ENCODE results near the gene PLCG1.

The PLCG1 gene

GRCh38 chr20:41139227-41140093, 2.1 kb downstream of the PLCG1 start:
- intact Hi-C loops (cut with DNase I; ENCODE audit: low total_unique reads), result loop anchor here (10.0 kb wide), 1 partner anchor 265 kb away; no protein-coding TSS in a partner anchor
- no peak for TF ChIP-seq CTCF (IDR thresholded peaks at IDR 0.05)
- H3K36me3 ChIP-seq, result no peaks in the 10 kb centered on the region
- no peaks in the 10 kb centered on the region for H3K9me3 ChIP-seq
- no peaks in the 10 kb centered on the region for H3K27me3 ChIP-seq
- peak overlapping the region; percentile 82 to 97 for H3K27ac ChIP-seq
- DNase-seq, result peak in 1 of 2 donors; percentile 38
- H3K4me3 ChIP-seq, result peak overlapping the region; percentile 73 to 85
- peaks cover 7 to 66% (median 44%) of the 10 kb centered on the region in 4 donors for H3K4me1 ChIP-seq

DNA sequence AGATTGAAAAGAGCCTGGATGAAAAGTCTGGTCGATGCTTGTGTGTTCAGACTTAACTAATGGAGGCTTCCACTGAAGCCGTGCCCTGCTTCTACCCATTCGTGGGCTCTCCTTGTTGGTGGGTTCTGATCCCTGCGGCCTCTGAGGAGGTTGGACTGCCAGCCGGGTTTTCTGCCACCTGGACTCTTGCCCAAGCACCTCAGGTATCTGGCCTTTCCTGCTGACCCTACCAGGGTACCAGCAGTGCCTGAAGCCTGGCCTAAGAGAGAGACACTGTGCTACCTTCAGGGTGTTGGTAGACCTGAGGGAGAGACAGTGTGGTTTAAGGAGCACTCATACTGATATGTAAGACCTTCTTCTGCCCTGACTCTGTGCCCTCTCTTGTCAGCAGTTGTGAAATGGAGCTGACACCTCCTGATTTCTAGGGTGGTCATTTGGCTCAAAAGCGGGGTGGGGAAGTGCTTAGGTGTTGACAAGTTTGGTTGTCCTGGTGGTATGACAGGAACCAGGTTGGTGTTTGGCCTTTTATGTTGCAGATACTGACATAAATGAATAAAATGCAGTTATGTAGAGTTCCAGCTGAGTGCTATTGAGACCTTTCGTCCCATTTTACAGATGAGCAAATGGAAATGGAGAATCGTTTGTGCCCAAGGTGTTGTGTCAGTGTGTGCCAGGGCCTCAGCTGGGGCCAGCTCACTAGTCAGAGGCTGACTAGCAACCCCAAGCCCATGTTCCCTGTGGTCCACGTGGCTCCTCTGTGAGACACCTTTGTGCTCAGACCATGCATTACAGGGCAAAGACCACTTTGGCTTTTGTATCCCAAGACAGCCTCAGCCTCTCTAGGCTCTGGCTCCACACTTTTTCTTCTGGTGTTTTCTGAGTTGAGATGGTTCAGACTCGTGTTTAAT, 3.1 kb downstream of the PLCG1 start:
- H3K27me3 ChIP-seq, result no peaks in the 10 kb centered on the region
- no peaks in the 10 kb centered on the region for H3K36me3 ChIP-seq
- intact Hi-C loops (cut with DNase I; ENCODE audit: low total_unique reads), result no loop called here
- H3K9me3 ChIP-seq, result no peaks in the 10 kb centered on the region
- no peak for TF ChIP-seq CTCF (IDR thresholded peaks at IDR 0.05)
- H3K27ac ChIP-seq, result peak overlapping the region; percentile 53 to 82
- peaks cover 7 to 74% (median 47%) of the 10 kb centered on the region in 4 donors for H3K4me1 ChIP-seq
- H3K4me3 ChIP-seq, result no peak overlapping the region
- peak in 1 of 2 donors; percentile 42 for DNase-seq

- Histone ChIP-seq H3K27me3 (no peaks in the 10 kb centered on the region), H3K4me1 (peaks cover 7 to 77% (median 51%) of the 10 kb centered on the region in 4 donors), H3K36me3 (no peaks in the 10 kb centered on the region), H3K4me3 (no peak overlapping the region), H3K27ac (peak overlapping the region; percentile 53 to 82), H3K9me3 (no peaks in the 10 kb centered on the region)
- intact Hi-C loops (cut with DNase I; ENCODE audit: low total_unique reads), result no loop called here
- peak; percentile 20 to 63 for DNase-seq
- TF ChIP-seq CTCF (IDR thresholded peaks at IDR 0.05), result no peak
These were observed 3.9 kb downstream of the PLCG1 start for GRCh38 chr20:41141153-41141815.

DNA sequence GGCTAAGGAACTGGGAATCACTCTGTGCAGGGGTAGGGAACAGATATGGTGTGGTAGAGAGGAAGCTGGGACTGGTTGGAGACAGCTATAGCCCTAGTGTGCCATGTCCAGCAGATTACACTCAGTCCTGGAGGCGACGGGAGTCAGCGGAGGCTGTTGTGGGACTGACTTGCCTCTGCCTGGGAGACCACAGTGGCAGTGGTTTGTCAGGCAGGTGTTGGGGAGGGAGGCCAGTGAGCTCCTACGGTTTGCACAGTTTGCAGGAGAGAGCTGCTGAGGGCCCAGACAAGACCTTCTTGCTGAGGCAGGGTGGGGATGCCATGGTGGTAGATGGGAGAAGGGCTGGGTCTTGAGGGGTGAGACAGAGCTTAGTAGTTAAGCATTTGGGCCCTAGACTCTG, 4.9 kb downstream of the PLCG1 start:
- no peak for TF ChIP-seq CTCF (IDR thresholded peaks at IDR 0.05)
- Histone ChIP-seq H3K36me3 (no peaks in the 10 kb centered on the region), H3K27ac (peak overlapping the region; percentile 11 to 31), H3K9me3 (no peaks in the 10 kb centered on the region), H3K4me1 (peaks cover 7 to 84% (median 59%) of the 10 kb centered on the region in 4 donors), H3K4me3 (no peak overlapping the region), H3K27me3 (no peaks in the 10 kb centered on the region)
- intact Hi-C loops (cut with DNase I; ENCODE audit: low total_unique reads), result no loop called here
- no peak for DNase-seq

DNA sequence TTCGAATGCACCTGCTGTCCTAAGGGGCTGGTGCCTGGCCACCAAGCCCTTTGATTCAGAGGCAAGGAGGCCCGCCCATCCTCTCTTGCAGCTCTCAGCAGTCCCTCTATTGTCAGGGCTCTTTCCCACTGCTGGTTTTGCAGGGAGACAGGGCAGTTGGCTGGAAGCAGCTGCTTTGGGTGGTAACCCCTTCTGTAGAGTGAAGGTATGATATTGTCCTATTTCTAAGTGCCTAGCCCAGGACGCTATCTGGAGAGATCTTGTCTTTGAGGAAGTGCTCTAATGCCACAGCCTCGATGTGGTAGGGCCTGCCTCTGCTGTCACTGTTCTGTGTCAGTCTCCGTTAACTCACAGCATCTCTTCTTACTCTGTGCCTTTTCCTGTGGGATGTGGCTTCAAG, 5.6 kb downstream of the PLCG1 start:
- Histone ChIP-seq H3K4me1 (peaks cover 7 to 89% (median 66%) of the 10 kb centered on the region in 4 donors), H3K27me3 (no peaks in the 10 kb centered on the region), H3K9me3 (no peaks in the 10 kb centered on the region), H3K27ac (peak overlapping the region; percentile 11 to 31), H3K4me3 (no peak overlapping the region), H3K36me3 (no peaks in the 10 kb centered on the region)
- intact Hi-C loops (cut with DNase I; ENCODE audit: low total_unique reads), result no loop called here
- DNase-seq, result peak in 1 of 2 donors; percentile 48
- TF ChIP-seq CTCF (IDR thresholded peaks at IDR 0.05), result no peak
